H1 (cell line): ENCODE results near the gene EGFLAM.

Source experiments
- CTCF ChIP-seq, 3 experiments: IDR thresholded peaks; 1 replicate in 2 of 3; 2 replicates in 1 of 3; pipeline versions ENCODE4 v1.5.1 to v1.6.1; 2011; ENCODE audit warnings: low read length in 3 of 3, mild to moderate bottlenecking in 3 of 3, inconsistent platforms in 2 of 3, low read depth in 1 of 3, moderate library complexity in 1 of 3; ENCODE audit not compliant: insufficient read depth in 1 of 3; ENCODE audit errors: control extremely low read depth in 1 of 3
- EP300 ChIP-seq, 2 experiments: IDR thresholded peaks; 1 replicate in 1 of 2; 2 replicates in 1 of 2; pipeline ENCODE4 v1.6.1; 2011 to 2012; ENCODE audit warnings: low read depth in 2 of 2, low read length in 2 of 2, mild to moderate bottlenecking in 2 of 2, borderline replicate concordance in 1 of 2, inconsistent platforms in 1 of 2, moderate library complexity in 1 of 2
- POLR2A ChIP-seq, 2 experiments: IDR thresholded peaks; 1 replicate in 1 of 2; 2 replicates in 1 of 2; pipeline ENCODE4 v1.6.1; 2011; ENCODE audit warnings: low read depth in 2 of 2, low read length in 2 of 2, mild to moderate bottlenecking in 2 of 2; ENCODE audit errors: control extremely low read depth in 1 of 2
- RAD21 ChIP-seq, 2 experiments: IDR thresholded peaks in 1 of 2; conservative IDR thresholded peaks in 1 of 2; 2 replicates each; pipeline ENCODE4 v1.6.1; 2011; ENCODE audit warnings: low read depth in 2 of 2, low read length in 2 of 2, improper control_type of control experiment in 1 of 2, inconsistent platforms in 1 of 2, mild to moderate bottlenecking in 1 of 2, moderate library complexity in 1 of 2
- RFX5 ChIP-seq: IDR thresholded peaks from 2 replicates; pipeline ENCODE4 v1.6.1; 2011; ENCODE audit warnings: low read depth, low read length, improper control_type of control experiment, borderline replicate concordance
- TAF1 ChIP-seq: IDR thresholded peaks from 2 replicates; pipeline ENCODE4 v1.6.1; 2011; ENCODE audit warnings: mild to moderate bottlenecking, low read depth, low read length
- YY1 ChIP-seq: IDR thresholded peaks from 2 replicates; pipeline ENCODE4 v1.6.1; 2011; ENCODE audit warnings: low read depth, mild to moderate bottlenecking, low read length

GRCh38 chr5:38414348-38414747 is 156.0 kb downstream of the EGFLAM start:
- TF ChIP-seq TAF1 (no peak), CTCF (IDR thresholded peaks at IDR 0.05; ENCODE audit: control extremely low read depth in 1 of 3, insufficient read depth in 1 of 3, low read depth in 1 of 3, low read length in 3 of 3) (no peak), POLR2A (IDR thresholded peaks at IDR 0.05; ENCODE audit: control extremely low read depth in 1 of 2, low read depth in 2 of 2, low read length in 2 of 2) (no peak), YY1 (no peak), EP300 (IDR thresholded peaks at IDR 0.05; ENCODE audit: borderline replicate concordance in 1 of 2, low read depth in 2 of 2, low read length in 2 of 2) (no peak), RFX5 (no peak), RAD21 (IDR thresholded peaks at IDR 0.05 in 1 of 2, conservative IDR thresholded peaks at IDR 0.05 in 1 of 2; ENCODE audit: low read depth in 2 of 2, low read length in 2 of 2) (no peak)
